Esophagus (tissue), 2 donors: ENCODE results near the gene CCDC136. TPM values are rescaled to one million over a fixed set of nuclear protein-coding genes. Genes with fewer than 3 reads are reported as not detected.

Experiments
- H3K27ac ChIP-seq, 2 donors: one replicate each; pipeline ENCODE4 v1.5.1; 2013; ENCODE audit warnings: low read depth in 2 of 2, mild to moderate bottlenecking in 2 of 2, inconsistent platforms in 1 of 2, low read length in 1 of 2, moderate library complexity in 1 of 2
- H3K27me3 ChIP-seq, 2 donors: one replicate each; pipeline ENCODE4 v1.6.1; 2013; ENCODE audit warnings: low read length in 2 of 2, control low read depth in 1 of 2, mild to moderate bottlenecking in 1 of 2; ENCODE audit not compliant: insufficient read depth in 2 of 2, control insufficient read depth in 1 of 2
- H3K36me3 ChIP-seq, 2 donors: one replicate each; pipeline ENCODE4 v1.6.1; 2013; ENCODE audit warnings: low read length in 1 of 2; ENCODE audit not compliant: control insufficient read depth in 2 of 2, insufficient read depth in 2 of 2
- H3K4me1 ChIP-seq, 2 donors: one replicate each; pipeline ENCODE4 v1.6.1; 2013; ENCODE audit warnings: low read length in 1 of 2; ENCODE audit not compliant: control insufficient read depth in 2 of 2, insufficient read depth in 2 of 2
- H3K4me3 ChIP-seq, 2 donors: one replicate each; pipeline ENCODE4 v1.5.1; 2013; ENCODE audit warnings: low read length in 2 of 2, mild to moderate bottlenecking in 2 of 2, low read depth in 1 of 2, moderate library complexity in 1 of 2
- H3K9me3 ChIP-seq, 2 donors: one replicate each; pipeline ENCODE4 v1.6.1; 2013; ENCODE audit warnings: mild to moderate bottlenecking in 2 of 2, low read depth in 1 of 2, low read length in 1 of 2, moderate library complexity in 1 of 2; ENCODE audit not compliant: control insufficient read depth in 2 of 2, insufficient read depth in 1 of 2
- WGBS, 2 donors: extraction: QIAGEN DNeasy Blood & Tissue Kit; methylation state at CpG; one replicate each; pipeline ENCODE4 v1.1.7; 2013; 5-methylcytosine and 5-hydroxymethylcytosine counted together
- polyA plus RNA-seq, 2 donors: library from polyadenylated mRNA; stranded (reverse); fragments of 200-250 nt; gene quantifications; one replicate each; pipeline ENCODE4 v1.2.3, GENCODE V29; 2013
- donor health status: healthy with polysubstance abuse.
- donor health status: Bipolar disorder and iron deficiency.

CCDC136 gene
- polyA plus RNA-seq, 2 donors = 1.4 to 1.9 TPM

- no peak overlapping the region for H3K4me3 ChIP-seq
- no peaks in the 10 kb centered on the region for H3K27me3 ChIP-seq
- WGBS, 2 donors = 76 to 86% methylated on average over 2 of the region's 2 CpGs
Observed at GRCh38 chr7:128799451-128799850, 7.7 kb downstream of the CCDC136 start.

GRCh38 chr7:128800567-128800966 lies 8.8 kb downstream of the CCDC136 start:
- Histone ChIP-seq H3K4me1 (no peaks in the 10 kb centered on the region), H3K36me3 (no peaks in the 10 kb centered on the region), H3K27ac (no peak overlapping the region), H3K4me3 (no peak overlapping the region), H3K27me3 (no peaks in the 10 kb centered on the region), H3K9me3 (no peaks in the 10 kb centered on the region)
- 87 to 91% methylated on average over 3 of the region's 3 CpGs for WGBS, 2 donors

More at GRCh38 chr7:128799451-128799850, 7.7 kb downstream of the CCDC136 start:
- Histone ChIP-seq H3K27ac (no peak overlapping the region), H3K4me1 (no peaks in the 10 kb centered on the region), H3K36me3 (no peaks in the 10 kb centered on the region), H3K9me3 (no peaks in the 10 kb centered on the region)

GRCh38 chr7:128801003-128801402 lies 9.2 kb downstream of the CCDC136 start:
- WGBS, 2 donors = 85 to 94% methylated on average over 9 of the region's 9 CpGs
- Histone ChIP-seq H3K4me3 (no peak overlapping the region), H3K4me1 (no peaks in the 10 kb centered on the region)

GRCh38 chr7:128801667-128802418 lies 10.1 kb downstream of the CCDC136 start:
- 93 to 95% methylated on average over 2 of the region's 2 CpGs for WGBS, 2 donors
- H3K27ac ChIP-seq = no peak overlapping the region
- H3K4me3 ChIP-seq = no peak overlapping the region

More at GRCh38 chr7:128801003-128801402, 9.2 kb downstream of the CCDC136 start:
- no peaks in the 10 kb centered on the region for H3K36me3 ChIP-seq
- H3K27me3 ChIP-seq = no peaks in the 10 kb centered on the region
- H3K9me3 ChIP-seq = no peaks in the 10 kb centered on the region
- H3K27ac ChIP-seq = no peak overlapping the region

GRCh38 chr7:128804484-128804883 lies 12.7 kb downstream of the CCDC136 start:
- Histone ChIP-seq H3K27me3 (no peaks in the 10 kb centered on the region), H3K4me3 (no peak overlapping the region), H3K27ac (no peak overlapping the region), H3K9me3 (no peaks in the 10 kb centered on the region), H3K4me1 (no peaks in the 10 kb centered on the region), H3K36me3 (no peaks in the 10 kb centered on the region)
- WGBS, 2 donors = 89 to 90% methylated on average over 6 of the region's 6 CpGs

More at GRCh38 chr7:128801667-128802418, 10.1 kb downstream of the CCDC136 start:
- no peaks in the 10 kb centered on the region for H3K9me3 ChIP-seq
- H3K4me1 ChIP-seq = no peaks in the 10 kb centered on the region
- H3K36me3 ChIP-seq = no peaks in the 10 kb centered on the region
- no peaks in the 10 kb centered on the region for H3K27me3 ChIP-seq

GRCh38 chr7:128805225-128805624 lies 13.5 kb downstream of the CCDC136 start:
- no peaks in the 10 kb centered on the region for H3K4me1 ChIP-seq
- 93 to 96% methylated on average over 5 of the region's 5 CpGs for WGBS, 2 donors
- H3K27ac ChIP-seq = no peak overlapping the region
- no peaks in the 10 kb centered on the region for H3K36me3 ChIP-seq
- no peaks in the 10 kb centered on the region for H3K27me3 ChIP-seq
- no peak overlapping the region for H3K4me3 ChIP-seq
- no peaks in the 10 kb centered on the region for H3K9me3 ChIP-seq

- WGBS, 2 donors = 77 to 79% methylated on average over 8 of the region's 8 CpGs
- Histone ChIP-seq H3K4me1 (no peaks in the 10 kb centered on the region), H3K27me3 (no peaks in the 10 kb centered on the region), H3K27ac (no peak overlapping the region), H3K9me3 (no peaks in the 10 kb centered on the region), H3K4me3 (no peak overlapping the region), H3K36me3 (no peaks in the 10 kb centered on the region)
Observed at GRCh38 chr7:128807191-128807590, 15.4 kb downstream of the CCDC136 start.

- 90 to 91% methylated on average over 3 of the region's 3 CpGs for WGBS, 2 donors
- Histone ChIP-seq H3K9me3 (no peaks in the 10 kb centered on the region), H3K36me3 (no peaks in the 10 kb centered on the region), H3K27me3 (no peaks in the 10 kb centered on the region), H3K27ac (no peak overlapping the region), H3K4me1 (no peaks in the 10 kb centered on the region), H3K4me3 (no peak overlapping the region)
Observed at GRCh38 chr7:128809363-128809762, 17.6 kb downstream of the CCDC136 start.

GRCh38 chr7:128810473-128810872 lies 18.7 kb downstream of the CCDC136 start:
- Histone ChIP-seq H3K27ac (no peak overlapping the region), H3K4me1 (no peaks in the 10 kb centered on the region), H3K27me3 (no peaks in the 10 kb centered on the region), H3K4me3 (no peak overlapping the region), H3K9me3 (no peaks in the 10 kb centered on the region), H3K36me3 (no peaks in the 10 kb centered on the region)
- WGBS, 2 donors = 81 to 83% methylated on average over 2 of the region's 2 CpGs

- Histone ChIP-seq H3K27ac (no peak overlapping the region), H3K4me1 (peaks cover 0 to 2% of the 10 kb centered on the region in 2 donors), H3K27me3 (no peaks in the 10 kb centered on the region), H3K4me3 (no peak overlapping the region), H3K9me3 (no peaks in the 10 kb centered on the region), H3K36me3 (no peaks in the 10 kb centered on the region)
- 94 to 95% methylated on average over 3 of the region's 3 CpGs for WGBS, 2 donors
Observed at GRCh38 chr7:128810997-128811396, 19.2 kb downstream of the CCDC136 start.
